ENCODE measurements around the gene IHH.

IHH gene

DNA sequence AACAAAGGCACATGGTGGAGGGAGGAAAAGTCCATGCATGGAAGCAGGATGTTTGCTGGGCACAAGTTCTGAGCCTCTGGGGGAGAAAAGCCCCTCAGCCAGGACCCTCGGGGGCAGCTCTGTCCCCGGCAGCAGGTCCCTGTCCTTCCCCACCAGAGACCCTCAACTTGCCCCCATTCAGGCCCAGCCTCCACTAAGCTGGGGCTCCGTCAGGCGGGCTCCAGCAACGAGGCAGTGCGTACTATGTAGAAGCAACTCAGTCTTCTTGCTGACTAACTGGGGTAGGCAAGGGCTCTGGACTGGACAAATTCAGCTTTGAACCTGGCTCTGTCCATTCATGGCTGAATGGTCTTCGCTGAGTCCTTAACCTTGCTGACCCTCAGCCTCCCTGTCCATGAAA is 42.4 kb downstream of the IHH start:
- no peak for DNase-seq

DNA sequence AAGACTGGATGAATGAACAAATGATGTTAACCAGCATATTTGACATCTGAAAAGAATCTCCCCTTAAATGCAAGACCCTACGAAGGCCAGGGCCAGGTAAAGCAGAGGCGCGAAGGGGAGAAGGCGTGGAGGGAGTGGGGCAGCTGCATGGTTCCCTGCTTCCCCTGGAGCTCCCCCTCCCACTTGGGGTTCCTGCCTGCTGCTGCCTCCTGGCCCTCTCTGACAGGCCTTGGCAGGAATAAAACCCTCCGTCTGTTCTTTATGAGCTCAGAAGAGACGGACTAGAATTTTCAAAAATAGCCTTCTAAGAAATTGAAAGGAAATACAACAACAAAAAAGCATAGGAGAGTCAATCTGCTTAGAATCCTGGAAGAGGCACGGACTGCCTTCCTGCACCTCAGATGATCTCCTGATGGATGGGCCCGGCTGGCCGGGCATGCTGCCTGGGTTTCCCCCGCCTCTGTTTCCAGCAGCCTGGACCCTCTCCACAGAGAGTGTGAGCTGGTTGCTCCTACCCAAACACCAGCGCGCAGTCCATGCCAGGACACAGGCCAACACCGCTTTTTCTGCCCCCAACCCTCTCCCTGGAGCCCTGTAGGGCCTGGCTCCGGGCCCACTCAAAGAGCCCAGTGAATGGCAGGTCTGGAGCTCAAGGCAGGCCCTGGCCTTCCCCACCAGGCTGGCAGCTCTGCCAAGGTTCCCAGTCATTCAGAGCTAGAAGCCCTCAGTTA is 43.4 kb downstream of the IHH start:
- no peak for DNase-seq

DNA sequence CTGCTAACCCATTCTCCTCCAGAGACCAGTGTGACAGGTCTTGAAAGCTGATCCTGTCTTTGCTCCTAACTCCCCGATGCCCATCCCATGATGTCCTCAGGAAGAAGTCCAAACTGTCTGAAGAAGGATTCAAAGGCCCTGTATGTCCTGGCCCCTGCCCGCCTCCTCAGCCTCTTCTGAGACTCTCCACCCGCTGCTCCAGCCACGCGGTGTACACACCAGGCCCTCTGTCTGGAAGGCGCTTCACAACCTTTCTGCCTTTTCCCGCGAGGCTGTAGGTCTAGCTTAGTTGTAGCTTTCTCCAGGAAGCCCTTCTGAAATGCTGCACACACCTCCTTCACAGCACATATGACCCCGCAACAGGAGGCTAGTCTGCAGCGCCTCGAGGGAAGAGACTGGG is 44.0 kb downstream of the IHH start:
- no peak for DNase-seq

DNA sequence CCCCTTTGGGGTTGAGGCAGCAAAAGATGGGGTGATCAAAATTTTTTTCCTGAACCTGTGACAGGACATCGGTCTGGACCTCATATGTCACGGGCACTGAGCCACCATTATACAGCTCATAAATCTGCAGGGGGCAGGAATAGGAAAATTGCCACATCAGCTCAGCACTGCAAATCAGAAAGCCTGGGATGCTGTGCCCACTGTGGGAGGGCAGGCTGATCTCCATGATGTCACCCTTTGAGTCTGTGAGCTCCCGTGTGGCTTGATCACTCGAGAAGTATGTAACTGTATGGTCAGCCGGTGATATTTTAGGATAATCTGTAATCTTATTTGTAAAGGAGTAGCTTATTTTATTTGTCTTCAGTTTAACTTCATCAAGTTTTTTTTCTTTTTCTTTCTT is 49.8 kb downstream of the IHH start:
- DNase-seq, result no peak

DNA sequence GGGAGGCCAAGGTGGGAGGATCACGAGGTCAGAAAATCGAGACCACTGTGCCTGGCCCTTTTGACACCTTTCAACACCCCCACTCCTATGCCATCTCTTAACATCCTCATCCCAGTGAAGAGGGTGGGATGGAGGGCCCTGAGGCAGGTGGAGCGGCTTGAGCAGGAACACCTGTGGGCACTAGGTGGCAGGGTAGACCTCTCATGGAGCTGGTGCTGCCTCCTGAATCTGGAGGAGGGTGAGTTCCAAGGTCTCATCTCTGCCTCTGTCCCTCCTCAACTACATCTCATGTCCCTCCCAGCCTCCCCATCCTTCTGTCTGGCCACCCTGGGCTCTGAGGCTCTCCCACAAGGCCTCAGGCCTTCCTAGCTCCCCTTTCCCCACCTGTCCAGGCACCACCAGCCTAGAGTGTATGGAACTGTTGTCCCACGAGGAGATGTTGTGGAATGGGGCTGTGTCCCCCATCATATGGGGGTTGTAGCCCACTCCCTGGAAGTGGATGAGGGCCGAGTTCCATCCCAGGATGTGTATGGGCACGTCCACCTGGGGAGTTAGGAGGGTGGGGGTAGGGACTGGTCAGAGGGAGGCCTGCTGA is 50.5 kb downstream of the IHH start:
- no peak for DNase-seq

DNA sequence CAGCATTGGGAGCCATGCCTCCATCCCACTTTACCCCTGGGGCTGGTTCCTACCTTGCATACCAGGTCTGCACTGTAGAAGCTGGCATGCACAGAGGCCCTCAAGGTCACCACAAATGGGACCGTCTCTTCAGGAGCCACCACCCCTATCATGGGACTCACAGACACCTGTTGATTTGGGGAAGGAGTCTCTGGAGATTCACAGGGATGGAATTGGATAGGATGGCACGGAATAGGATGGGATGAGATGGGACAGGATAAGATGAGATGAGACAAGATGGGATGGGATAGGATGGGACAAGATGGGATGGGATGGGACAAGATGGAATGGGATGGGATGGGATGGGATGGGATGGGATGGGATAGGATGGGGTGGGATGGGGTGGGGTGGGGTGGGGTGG is 51.4 kb downstream of the IHH start:
- no peak for DNase-seq

Measured in cerebellar nuclear complex (tissue), 1 donor.